Measurements from ENCODE around the gene APLN.

DNA sequence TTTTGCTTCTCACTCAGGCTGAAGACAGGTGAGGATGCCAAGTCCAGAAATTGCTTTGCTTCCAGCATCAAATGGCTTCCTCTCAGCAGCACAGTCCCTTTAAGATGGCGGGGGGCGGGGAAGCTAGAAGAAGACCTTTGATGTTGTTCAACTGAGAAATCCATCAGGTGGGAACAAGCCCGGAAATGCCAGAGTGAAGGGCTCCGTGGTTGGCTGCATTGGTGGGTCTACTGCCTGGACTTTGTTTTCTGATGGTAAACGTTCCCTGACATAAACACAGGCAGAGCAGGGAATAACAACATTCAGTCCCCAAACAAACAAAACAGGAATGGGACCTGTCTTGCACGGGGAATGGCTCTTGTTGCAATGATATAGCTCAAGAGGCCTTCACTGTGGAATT is 37.3 kb downstream of the APLN start:
- no peak for TF ChIP-seq GATA3 (IDR thresholded peaks at IDR 0.05; ENCODE audit: low read depth, low read length)
- TF ChIP-seq GATA2 (IDR thresholded peaks at IDR 0.05; ENCODE audit: low read depth, low read length) = no peak

Data from SH-SY5Y (cell line).